DMS53 treated with DMSO at 0.1 percent for 48 hours (cell line): ENCODE results near the gene MAN1C1.
A peak's percentile ranks its signal among the peaks of the same experiment; 100 is the strongest.

Experiments
- DNase-seq: peaks from one replicate; lab custom pipeline; 2025; ENCODE audit not compliant: unreplicated experiment; lab: John Stamatoyannopoulos, UW

Gene MAN1C1

GRCh38 chr1:25616095-25616986, at the start of gene MAN1C1:
TSS of gene MAN1C1 (plus strand) at chr1:25616791. CDS start at chr1:25617798, 1,007 bp downstream.
- peak; percentile 64 for DNase-seq

DNA sequence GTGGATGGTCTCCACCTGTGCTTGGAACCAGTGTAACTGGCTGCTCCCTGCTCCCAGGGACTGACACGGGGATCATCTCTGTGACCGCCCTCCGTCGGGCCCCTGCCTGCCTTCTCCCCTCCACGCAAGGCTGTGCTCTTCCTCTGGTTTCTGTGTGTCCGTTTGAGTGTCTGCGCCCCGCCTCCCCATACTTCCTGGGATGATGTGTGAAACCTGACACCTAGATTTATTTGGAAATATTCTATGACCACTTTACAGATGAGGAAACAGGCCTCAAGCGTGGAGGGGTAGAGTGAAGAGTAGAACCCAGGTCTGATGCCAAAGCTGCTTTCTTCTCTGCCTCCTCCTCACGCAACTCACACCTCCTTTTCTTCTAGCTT, 48.9 kb upstream of the MAN1C1 start:
- DNase-seq = no peak

- DNase-seq = no peak
These were observed 48.3 kb upstream of the MAN1C1 start for GRCh38 chr1:25568090-25568833.

- DNase-seq = no peak
These were observed 47.6 kb upstream of the MAN1C1 start for GRCh38 chr1:25568834-25569596.

DNA sequence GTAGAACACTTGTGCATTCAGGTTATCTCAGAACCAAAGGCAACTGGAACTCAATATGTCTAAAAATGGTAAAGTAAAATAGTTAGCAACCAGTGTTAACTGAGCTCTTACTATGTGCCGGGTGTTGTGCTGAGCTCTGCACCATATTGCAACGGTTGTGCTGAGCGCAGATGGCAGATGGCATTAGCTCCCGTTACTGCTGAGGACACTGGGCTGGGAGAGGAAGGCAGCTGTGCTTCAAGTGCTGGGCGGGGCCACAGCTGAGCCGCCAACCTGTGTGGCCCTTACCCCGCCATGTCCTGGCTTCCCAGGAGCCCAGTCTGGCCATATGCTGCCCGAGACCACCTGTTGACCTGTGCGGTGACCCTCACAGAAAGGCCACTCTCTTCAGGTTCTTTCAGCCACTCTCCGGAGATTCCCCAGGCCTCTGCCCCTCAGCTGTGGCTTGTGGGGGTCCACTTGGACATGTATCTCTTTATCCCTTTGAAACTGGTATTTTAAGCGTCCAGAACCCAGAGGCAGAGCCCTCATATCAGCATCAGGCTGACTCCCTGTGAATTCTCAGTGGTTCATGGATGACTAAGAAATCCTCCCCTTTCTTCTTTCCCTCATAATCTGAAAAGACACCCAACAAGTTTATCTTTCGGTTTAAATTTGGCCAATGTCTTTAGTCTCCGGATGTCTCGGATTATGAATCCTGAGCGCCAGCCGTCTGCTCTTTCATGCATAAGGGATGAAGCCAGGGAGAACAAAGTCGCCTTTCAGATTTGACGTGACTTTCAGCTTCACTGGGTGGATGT, 46.8 kb upstream of the MAN1C1 start:
- DNase-seq = peak; percentile 10

DNA sequence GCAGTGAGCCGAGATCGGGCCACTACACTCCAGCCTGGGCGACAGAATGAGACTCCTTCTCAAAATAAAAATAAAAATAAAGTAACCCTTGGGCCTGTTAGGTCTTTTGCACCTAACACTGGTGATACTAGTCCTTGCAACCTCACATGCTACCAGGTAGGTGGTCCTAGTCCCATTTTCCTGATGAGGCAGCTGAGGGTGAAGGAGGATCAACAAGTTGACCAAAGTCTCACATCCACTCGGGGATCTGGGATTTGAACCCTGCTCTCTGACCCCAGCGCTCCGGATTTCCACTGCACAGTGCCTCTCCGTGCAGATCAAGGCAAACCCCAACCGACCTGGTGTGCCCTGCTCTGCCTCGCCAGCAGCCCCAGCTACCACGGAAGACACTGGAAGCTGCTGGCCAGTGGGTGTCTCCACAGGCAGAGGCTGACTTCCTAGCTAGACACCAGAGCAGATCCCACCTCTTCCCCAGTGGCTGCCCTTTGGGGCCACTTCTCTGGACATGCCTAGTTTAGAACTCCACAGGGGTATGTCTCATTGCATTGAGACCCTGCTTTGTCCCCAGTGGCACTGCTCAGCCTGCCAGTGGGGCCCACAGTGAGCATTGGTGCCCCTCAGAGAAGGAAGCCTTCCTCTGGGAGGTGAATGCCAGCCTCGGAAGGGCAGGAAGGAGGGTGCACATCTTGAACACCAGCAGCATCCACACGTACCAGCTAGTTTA, 45.6 kb upstream of the MAN1C1 start:
- DNase-seq = no peak

GRCh38 chr1:25571522-25571970, 45.0 kb upstream of the MAN1C1 start:
- DNase-seq = no peak

- no peak for DNase-seq
These were observed 44.5 kb upstream of the MAN1C1 start for GRCh38 chr1:25572107-25572506.

GRCh38 chr1:25572708-25573590, 43.6 kb upstream of the MAN1C1 start:
- DNase-seq = peak; percentile 51

DNA sequence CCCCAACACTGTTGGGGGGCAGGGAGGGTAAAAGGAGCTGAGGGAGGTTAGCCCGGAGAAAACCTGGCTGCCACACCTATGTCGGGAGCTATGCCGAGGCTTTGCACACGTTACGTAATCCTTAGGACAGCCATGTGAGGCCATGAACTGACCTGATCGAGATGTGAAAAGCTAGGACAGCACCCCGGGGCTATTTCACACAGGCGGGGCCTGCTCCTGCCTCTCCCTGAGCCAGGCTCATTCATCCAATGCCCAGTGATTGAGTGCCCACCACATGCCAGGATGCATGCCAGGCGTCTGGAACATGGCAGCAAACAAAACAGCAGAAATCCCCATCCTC, 43.0 kb upstream of the MAN1C1 start:
- DNase-seq = no peak

DNA sequence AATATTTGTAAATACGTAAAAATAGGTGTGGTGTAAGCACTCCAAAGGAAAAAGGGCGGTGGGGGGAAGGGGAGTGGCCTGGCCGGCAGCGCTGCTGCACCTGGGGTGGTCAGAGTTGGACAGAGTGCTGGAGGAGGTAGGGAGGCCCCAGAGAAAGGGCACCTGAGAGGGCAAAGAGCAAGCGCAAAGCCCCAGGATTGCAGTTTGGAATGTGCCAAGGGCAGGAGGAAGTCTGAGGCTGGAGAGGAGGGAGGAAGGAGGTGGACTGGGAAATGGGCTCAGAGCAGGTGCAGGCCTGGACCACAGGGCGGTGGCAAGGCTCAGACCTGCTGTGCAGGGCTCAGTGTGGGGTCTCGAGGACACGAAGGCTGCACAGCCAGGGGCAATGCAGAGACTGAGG, 42.6 kb upstream of the MAN1C1 start:
- no peak for DNase-seq

GRCh38 chr1:25575191-25575590, 41.4 kb upstream of the MAN1C1 start:
- DNase-seq = no peak

GRCh38 chr1:25576459-25577133, 40.0 kb upstream of the MAN1C1 start:
- no peak for DNase-seq

GRCh38 chr1:25577134-25577920, 39.3 kb upstream of the MAN1C1 start:
- no peak for DNase-seq

DNA sequence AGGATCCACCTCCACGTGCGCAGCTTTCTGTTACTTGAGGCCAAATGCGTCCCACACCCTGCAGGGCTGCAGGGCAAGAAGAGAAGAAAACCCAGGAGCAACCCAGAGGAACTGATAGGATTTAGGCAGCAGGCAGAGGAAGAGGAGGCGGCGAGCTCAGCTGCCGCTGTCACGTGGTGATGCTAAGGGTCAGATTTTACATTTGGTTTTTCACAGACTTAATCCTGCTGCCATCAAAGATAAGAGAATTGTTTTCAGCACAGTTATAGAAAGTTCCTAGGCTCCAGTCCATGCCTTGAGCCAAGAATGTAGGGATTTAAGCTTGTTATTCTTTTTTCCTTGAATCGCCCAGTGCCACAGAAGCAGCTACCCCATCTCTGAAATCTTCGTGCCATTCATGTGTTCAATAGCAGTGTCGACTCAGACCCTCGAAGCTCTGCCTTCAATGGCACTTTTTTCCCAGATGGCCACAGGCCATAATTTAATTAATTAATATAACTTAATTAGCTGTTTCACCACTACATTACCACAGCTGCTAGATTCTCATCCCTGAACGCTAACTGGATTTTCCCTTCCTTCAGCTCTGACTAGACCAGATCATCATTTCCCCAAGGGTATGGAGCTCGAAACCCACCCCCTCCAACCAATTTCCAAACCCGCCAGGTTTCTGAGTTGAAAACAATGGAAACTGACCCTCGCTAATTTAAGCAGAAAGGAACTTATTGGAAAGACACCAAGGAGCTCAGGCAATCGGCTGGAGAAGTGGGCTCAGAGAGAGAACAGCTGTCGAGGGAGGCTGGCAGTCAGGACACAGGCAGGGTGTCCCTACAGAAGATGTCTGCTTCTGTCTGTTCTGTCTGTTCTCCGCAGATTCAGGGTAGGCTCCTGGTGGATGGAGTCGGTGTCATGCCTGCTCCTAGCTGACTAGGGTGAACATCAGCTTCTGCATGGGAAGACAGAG, 37.0 kb upstream of the MAN1C1 start:
- DNase-seq = no peak

DNA sequence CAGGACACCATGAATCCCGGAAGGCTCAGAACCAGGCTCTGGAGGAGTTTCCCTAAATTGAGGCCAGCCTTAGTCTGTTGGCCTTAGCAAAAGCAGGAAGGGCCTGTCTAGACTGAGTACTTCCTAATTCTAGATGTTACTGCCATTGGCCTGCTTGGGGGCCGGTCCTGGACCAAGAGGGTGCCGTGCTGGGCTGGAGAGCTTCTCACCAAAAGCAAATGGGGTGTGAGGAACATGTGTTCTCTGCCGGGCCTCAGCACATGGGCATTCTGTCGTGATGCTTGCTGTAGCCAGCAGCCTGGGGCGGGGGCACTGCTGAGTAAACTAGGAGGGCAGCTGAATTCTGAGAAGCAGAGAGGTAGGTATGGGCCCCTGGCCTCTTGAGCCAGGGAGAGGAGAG, 35.7 kb upstream of the MAN1C1 start:
- DNase-seq = no peak

GRCh38 chr1:25581764-25582163, 34.8 kb upstream of the MAN1C1 start:
- no peak for DNase-seq
